IPS-NIHi11 (cell line): ENCODE results near the gene TTC7B.

Experiments used
- DNase-seq: peaks from one replicate; pipeline ENCODE4 v3.0.0; 2012; ENCODE audit warnings: mixed read lengths, low spot score

TTC7B gene

DNA sequence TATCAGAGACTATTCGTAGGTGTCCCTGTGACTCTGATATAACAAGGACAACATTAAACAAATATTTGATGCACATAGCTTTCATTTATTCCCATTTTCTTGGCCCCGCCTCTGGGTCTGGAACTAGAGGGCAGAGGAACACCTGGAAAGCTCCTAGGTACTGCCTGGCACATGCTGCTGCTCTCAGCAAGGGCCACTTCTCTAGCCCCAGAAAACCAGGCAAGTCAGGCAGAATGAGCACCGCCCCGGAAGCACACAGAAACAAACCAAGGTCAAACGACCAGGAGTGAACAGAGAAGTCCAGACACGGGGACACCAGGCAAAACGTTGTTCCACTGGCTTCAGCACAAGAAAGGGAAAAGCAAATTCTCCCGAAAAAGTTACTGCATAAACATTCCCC is 76.1 kb downstream of the TTC7B start:
- DNase-seq = no peak

DNA sequence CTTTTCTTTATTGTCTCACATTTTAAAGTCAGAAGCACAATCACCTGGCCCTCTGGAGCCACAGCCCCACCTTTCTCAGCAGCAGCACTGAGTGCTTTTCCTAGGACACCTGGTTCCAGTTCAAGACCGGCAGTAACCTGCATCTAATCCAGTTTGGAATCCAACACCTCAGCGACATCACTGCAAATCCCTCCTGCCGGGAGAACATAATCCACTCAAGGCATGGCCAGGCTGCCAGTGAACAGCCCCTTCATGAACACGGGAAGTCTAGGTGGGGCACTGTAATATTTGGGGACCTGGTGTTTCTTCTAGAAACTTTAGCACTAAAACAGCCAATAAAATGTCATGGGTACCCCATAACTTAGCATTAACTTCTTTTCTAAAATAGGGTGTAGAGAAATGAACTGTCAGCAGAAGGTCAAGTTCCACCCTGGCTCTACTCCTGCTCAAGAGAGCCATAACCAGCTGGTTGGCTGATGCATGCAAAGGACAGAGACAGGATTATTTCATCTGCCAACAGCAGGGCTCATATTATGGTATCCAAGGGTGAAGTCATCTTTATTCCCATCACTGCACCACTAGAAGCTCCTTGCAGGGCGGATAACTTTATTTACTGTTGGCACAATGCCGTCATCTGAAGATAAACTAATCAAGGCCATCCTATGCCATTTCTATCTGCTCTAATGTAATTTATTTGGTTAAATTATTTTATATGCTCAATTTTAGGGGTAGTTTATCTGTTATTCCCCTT is 76.7 kb downstream of the TTC7B start:
- no peak for DNase-seq

GRCh38 chr14:90733139-90733808 is 83.0 kb downstream of the TTC7B start:
- DNase-seq = no peak

DNA sequence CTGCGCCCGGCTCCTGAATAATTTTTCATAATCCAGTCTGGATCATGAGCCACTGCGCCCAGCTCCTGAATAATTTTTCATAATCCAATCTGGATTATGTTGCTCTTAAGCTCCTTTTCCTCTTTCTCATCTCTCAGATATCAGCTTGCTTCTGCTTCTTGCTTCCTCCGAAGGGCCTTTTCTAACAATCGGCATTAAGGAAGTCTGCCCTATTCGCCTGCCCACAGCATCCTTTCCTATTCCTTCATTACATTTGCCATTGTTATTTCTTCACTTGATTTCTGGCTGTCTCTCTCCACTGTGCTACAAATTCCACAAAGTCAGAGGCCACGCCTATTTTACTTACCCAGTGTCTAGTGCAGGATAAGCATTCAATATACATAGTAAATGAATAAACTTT is 83.5 kb downstream of the TTC7B start:
- no peak for DNase-seq

- no peak for DNase-seq
Measured at GRCh38 chr14:90732139-90732538, 84.1 kb downstream of the TTC7B start.

GRCh38 chr14:90731487-90731886 is 84.7 kb downstream of the TTC7B start:
- DNase-seq = no peak

GRCh38 chr14:90730206-90730766 is 85.9 kb downstream of the TTC7B start:
- no peak for DNase-seq

DNA sequence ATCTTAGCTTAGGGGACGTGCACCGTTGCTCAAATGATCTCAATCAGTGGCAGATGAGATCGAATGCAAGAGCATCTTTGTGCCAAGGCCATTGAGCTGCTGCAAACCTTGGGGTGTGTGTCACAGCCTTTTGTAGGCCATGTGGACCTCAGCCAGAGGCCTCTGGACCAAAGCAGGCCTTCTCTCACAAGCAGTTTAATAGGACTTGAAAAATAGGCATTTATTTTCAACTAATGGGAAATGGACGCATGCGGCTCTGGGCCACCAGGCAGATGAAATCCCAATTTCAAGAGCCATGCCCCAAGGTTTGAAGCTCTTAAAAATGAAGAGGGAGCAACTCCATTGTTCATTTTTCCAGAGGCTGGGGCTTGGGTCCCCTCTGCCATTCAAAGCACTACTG is 87.3 kb downstream of the TTC7B start:
- no peak for DNase-seq

DNA sequence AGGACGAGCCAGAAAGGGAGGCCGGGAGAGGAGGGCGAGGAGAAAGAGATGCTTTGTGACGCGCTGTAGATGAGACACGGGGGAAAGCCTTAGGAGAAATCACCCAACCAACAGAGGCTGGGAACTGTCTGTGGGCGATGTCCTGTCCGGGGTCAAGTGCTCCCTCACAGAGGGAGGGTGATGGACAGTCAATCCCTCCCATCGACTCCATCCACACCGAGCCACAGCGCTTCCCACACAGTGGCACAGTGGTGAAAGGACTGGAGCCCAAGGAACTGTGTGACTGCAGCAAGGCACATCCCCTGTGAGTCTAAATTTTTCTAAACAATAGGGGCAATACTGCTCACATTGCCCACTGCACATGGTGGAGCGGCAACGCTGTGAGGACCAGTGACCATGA is 89.1 kb downstream of the TTC7B start:
- DNase-seq = no peak

DNA sequence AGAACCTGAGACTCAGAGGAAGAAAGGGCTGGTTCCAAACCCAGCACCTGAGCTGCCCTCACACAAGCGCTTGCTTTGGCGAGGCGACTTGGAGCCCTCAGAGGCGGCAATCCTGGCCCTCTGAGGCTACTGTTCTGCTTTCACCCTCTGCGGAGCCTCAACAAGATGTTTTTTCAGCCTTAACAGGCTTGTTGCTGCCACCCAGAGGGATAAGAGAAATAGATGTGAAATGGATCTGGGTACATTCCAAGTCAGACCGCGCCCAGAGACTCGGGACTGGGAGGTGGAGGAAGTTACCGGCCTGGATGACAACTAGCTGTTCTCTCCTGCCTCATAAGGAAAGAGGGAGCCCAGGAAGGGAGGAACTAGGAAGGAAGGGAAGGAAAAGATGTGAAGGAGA is 89.6 kb downstream of the TTC7B start:
- peak; percentile 52 for DNase-seq

DNA sequence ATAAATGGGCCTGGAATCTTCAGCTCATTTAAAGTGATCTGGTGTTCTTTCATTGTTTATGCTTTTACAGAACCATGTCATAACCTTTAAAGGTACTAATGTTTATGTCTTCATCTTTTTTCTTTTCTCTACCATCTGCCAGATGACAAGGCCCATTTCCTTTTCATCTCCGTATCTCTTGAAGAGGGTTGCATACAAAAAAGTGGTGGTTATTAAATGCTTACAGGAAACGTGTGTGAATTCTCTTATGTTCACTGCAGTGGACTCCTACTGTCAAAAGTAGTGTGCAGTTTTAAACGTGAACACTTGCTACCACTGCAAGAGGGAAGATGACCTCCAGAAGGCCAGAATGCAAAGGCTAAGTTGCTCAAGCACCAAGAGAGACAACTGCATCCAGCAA is 91.4 kb downstream of the TTC7B start:
- DNase-seq = no peak

- DNase-seq = no peak
Measured at GRCh38 chr14:90722590-90722989, 93.6 kb downstream of the TTC7B start.

DNA sequence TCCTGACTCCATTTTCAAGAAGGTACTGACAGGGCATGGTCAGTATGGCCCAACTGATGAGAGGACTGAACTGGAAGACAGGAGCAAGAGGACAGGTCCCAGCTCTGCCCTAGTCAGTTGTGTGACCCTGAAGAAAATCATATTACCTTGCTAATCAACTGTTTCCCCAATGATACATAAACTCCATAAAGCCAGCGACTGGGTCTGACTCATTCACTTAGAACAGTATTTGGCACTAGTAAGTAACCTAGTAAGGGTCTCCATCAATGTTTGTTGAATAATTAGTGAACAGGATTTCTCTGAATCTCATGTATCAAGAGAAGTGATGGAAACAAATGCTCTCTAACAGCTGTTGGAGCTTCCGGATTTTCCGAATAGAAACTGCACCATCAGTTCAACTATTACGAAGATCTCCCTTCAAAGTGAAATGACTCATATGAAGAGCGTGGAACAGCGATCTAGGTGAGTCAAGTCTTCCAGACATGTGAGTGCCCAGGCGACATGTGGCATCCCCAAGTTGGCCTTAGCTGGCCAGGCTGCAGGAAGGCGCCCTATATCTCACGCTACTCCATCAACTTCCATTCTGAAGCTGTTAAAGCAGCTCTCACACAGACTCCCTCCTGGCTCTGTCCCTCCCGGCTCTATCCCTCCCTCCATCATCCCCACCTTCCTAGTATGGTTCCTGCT is 94.5 kb downstream of the TTC7B start:
- DNase-seq = no peak

DNA sequence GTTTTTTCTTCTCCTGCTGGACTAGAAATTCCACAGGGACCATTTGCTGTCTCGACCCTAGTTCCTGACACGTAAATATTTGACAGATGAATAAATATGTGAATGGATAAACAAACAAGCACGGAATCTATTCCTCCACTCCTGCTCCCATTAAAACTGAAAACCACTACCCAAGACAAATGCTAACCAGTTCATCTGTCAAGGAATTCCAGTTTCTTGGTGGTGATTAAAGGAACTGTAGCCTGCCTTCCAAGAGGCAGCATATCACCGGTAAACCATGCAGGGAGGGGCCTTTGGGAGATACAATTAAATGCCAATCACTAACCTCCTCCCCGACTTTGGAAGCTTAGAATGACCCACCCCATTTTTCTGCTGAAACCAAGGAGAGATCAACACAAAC is 95.4 kb downstream of the TTC7B start:
- no peak for DNase-seq

- no peak for DNase-seq
Measured at GRCh38 chr14:90720336-90720735, 95.9 kb downstream of the TTC7B start.

DNA sequence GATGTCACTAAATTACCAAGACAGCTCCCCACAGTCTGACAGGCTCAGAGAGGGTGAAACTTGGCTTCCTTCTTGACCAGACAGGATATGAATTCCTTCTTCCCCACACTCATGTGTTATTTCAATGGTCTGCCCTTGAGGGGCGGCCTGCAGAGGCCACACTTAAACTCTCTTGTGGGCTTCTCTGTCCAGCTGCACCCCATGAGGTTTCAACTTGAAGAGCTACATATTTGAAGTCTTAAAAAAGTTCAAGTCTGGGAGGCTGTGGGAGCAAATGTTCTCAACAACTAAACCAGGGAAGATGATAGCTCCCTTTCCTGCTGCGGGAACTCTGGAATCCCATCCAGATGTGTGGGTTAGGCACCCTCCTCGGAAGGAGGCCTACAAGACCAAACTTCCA is 98.3 kb downstream of the TTC7B start:
- no peak for DNase-seq

- no peak for DNase-seq
Measured at GRCh38 chr14:90715993-90716392, 100.2 kb downstream of the TTC7B start.

GRCh38 chr14:90715495-90715894 is 100.7 kb downstream of the TTC7B start:
- no peak for DNase-seq

DNA sequence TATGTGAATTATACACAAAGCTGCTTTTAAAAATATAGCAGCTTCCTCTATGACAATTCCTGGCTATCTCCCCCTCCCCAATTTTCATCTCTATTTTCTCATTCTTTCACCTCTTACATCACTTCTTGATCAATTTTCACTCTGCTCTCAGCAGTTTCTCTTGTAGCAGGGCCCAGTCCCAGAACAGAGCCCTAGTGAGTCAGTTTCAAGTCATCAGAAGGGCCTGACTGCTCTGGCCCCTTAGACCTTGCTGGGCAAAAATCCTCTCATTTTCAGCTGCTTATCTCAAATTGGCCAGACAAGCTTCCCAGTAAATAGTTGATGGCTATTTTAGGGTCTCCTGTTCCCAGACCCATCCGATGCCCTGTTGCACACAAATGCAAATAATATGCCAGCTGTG is 101.4 kb downstream of the TTC7B start:
- no peak for DNase-seq

GRCh38 chr14:90704738-90705392 is 111.4 kb downstream of the TTC7B start:
- DNase-seq = no peak

DNA sequence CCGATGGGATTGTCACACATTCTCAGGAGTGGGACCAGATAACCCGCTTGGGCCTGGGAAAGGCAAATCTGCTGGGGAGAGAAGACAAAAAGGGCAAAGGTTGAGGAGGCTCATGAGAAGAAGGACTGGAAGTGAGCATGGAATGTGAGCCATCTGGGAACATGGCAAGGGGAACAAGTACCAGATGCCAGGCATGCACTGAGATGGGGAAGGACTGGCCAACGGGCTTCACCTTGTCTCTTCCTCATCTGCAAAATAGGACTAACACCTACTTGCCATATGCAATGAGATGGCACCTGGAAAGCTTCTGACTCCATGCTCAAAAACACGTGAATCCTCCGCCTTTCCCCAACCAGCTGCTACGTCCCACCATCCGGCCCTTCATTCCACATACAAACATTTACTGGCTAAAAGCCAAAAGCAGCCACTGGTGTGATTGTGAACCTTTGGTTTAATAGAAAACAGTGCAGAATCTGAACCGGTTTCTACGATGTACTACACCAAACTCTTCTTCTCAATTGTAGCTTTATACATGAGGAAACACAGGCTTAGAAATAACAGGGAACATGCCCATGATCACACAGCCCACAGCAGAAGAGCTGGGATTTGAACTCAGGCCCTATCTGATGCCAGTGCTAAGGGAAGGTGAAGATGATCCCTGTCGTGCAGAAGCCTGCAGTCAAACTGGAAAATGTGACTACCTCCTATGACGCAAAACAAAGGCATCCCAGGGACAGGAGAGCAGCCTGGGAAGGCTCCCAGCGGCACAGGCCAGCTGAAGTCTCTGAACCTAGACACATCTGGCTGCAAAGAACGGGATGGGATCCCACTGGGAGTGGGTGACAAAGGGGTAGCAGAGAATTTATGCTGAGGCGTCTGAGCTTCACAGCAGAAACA is 112.1 kb downstream of the TTC7B start:
- no peak for DNase-seq
